ENCODE data around the gene MAPK13.

MAPK13 gene

DNA sequence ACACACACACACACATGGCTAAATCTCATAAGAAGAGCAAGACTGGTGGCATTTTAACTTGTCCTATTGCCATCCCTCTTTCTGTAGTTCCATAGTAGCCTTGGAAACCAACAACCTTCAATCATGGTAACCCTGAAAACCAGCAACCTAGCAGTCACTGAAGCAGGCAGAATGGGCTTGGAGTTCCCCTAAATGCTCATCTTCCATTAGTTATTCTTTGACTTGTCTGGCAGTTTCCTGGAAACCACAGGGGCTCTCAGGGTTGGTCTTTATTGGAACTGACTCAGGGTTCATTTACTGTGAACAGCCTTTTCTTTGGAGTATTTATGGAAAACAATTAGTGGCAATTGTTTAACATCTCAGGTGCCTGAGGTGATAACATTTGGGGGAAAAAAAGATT lies 46.9 kb downstream of the MAPK13 start:
- no peak overlapping the region for H3K4me3 ChIP-seq
- TF ChIP-seq, protein P1, sequence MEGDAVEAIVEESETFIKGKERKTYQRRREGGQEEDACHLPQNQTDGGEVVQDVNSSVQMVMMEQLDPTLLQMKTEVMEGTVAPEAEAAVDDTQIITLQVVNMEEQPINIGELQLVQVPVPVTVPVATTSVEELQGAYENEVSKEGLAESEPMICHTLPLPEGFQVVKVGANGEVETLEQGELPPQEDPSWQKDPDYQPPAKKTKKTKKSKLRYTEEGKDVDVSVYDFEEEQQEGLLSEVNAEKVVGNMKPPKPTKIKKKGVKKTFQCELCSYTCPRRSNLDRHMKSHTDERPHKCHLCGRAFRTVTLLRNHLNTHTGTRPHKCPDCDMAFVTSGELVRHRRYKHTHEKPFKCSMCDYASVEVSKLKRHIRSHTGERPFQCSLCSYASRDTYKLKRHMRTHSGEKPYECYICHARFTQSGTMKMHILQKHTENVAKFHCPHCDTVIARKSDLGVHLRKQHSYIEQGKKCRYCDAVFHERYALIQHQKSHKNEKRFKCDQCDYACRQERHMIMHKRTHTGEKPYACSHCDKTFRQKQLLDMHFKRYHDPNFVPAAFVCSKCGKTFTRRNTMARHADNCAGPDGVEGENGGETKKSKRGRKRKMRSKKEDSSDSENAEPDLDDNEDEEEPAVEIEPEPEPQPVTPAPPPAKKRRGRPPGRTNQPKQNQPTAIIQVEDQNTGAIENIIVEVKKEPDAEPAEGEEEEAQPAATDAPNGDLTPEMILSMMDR (IDR thresholded peaks at IDR 0.05) = no peak
- DNase-seq (ENCODE audit: low spot score) = no peak

DNA sequence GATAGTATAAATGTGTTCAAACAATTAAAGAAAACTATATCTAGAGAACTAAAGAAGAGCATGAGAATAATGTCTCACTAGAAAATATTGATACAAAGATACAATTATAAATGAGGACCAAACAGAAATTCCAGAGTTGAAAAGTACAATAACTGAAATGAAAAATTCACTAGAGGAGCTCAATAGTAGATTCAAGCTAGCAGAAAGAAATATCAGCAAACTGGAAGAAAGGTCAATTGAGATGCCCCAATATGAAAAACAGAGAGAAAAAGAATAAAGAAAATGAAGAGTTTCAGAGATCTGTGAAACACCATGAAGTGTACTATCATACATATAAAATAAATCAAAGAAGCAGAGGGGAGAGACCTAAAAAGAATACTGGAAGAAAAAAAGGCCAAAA lies 48.2 kb downstream of the MAPK13 start:
- TF ChIP-seq, protein P1 (IDR thresholded peaks at IDR 0.05) = no peak
- DNase-seq (ENCODE audit: low spot score) = no peak
- H3K27ac ChIP-seq = no peak overlapping the region
- H3K4me3 ChIP-seq = no peak overlapping the region

More for the DNA sequence above, 46.9 kb downstream of the MAPK13 start:
- H3K27ac ChIP-seq = no peak overlapping the region

DNA sequence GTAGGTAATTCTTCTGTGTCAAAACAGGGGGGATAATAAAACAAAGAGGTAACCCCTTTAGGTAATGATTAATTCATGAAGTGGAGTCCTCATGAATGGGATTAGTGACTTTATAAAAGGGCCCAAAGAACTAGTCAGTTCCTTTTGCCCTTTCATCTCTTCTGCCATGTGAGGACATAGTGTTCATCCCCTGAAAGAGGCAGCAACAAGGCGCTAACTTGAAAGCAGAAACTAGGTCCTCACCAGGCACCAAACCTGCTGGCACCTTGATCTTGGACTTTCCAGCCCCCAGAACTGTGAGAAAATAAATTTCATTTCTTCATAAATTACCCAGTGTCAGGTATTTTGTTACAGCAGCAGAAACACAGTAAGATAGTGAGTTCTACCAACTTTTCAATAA lies 49.8 kb downstream of the MAPK13 start:
- H3K4me3 ChIP-seq = no peak overlapping the region
- TF ChIP-seq, protein P1 (IDR thresholded peaks at IDR 0.05) = no peak
- DNase-seq (ENCODE audit: low spot score) = no peak
- no peak overlapping the region for H3K27ac ChIP-seq

DNA sequence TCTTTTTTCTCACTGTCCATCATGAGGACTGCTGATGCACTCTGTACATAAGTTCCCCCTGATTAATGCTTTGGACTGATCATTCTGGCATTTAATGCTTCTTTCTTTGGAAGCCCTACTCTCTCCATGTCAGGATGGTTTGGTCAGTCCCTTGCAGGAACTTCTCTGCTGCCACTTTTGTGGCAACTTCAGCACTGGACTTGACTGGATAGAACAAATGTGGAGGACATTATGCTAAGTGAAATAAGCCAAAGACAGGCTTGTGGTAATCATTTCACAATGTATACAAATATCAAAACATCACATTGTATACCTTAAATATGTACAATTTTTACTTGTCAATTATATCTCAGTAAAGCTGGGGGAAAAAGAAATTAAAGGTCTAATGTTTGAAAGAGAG lies 54.0 kb downstream of the MAPK13 start:
- no peak for DNase-seq (ENCODE audit: low spot score)
- Histone ChIP-seq H3K27ac (no peak overlapping the region), H3K4me3 (no peak overlapping the region)
- TF ChIP-seq, protein P1 (IDR thresholded peaks at IDR 0.05) = no peak

DNA sequence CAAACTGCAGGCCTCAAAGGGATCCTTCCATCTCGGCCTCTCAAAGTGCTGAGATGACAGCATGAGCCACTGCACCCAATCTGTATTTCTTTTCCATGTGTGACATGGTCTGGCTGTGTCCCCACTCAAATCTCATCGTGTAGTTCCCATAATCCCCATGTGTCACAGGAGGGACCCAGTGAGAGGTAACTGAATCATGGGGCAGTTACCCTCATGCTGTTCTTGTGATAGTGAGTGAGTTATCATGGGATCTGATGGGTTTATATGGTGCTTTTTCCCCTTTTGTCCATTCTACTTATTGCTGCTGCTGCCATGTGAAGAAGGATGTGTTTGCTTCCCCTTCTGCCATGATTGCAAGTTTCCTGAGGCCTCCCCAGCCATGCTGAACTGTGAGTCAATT lies 55.9 kb downstream of the MAPK13 start:
- TF ChIP-seq, protein P1 (IDR thresholded peaks at IDR 0.05) = no peak
- DNase-seq (ENCODE audit: low spot score) = no peak

DNA sequence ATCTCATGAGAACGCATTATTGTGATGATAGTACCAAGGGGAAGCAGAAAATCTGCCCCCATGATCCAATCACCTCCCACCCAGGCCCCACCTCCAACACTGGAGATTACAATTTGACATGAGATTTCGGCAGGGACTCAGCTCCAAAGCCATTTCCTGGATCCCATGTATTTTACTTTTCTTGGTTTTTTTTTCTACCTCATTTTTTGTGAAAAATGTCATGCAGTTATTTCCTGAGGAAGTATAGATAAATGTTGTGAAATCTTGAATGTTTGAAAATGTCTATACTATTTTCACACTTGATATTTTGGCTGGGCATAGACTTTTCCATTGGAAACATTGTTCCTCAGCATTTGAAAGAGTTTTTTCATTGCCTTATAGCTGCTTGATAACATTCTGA lies 57.1 kb downstream of the MAPK13 start:
- TF ChIP-seq, protein P1 (IDR thresholded peaks at IDR 0.05) = no peak
- Histone ChIP-seq H3K27ac (no peak overlapping the region), H3K4me3 (no peak overlapping the region)
- no peak for DNase-seq (ENCODE audit: low spot score)

More for the DNA sequence above, 55.9 kb downstream of the MAPK13 start:
- Histone ChIP-seq H3K27ac (no peak overlapping the region), H3K4me3 (no peak overlapping the region)
